Endothelial cell of umbilical vein (primary cell): ENCODE data around the gene RASAL2. TPM values are rescaled to one million over a fixed set of nuclear protein-coding genes. Genes with fewer than 3 reads are reported as not detected.

Source experiments
- BruUV-seq: library from RNA; stranded (reverse); fragments of 400-500 nt; replicated peaks from 2 replicates; lab custom pipeline; 2021; lab: Mats Ljungman, UMichigan
- CTCF ChIA-PET: fragments of 300-600, 350-600 bp; sonication (Branson Sonifier 250); formaldehyde crosslinking; loops from one replicate; lab custom pipeline; 2021; ENCODE audit warnings: antibody characterized with exemption, inconsistent platforms; lab: Charles Lee
- POLR2A ChIA-PET: fragments of 300-600, 350-600 bp; sonication (Branson Sonifier 250); formaldehyde crosslinking; loops from one replicate; lab custom pipeline; 2021; ENCODE audit warnings: antibody characterized with exemption, inconsistent platforms; lab: Charles Lee
- DNase-seq: peaks from one replicate; pipeline ENCODE4 v3.0.0-alpha.2; 2011; ENCODE audit warnings: low read depth, low spot score
- FAIRE-seq: peaks from 2 replicates; lab custom pipeline; 2011; peaks lifted over from hg19 to GRCh38; lab: Jason Lieb, UNC
- H2AFZ ChIP-seq: 2 replicates; pipeline ENCODE4 v1.6.0; 2012; ENCODE audit warnings: low read depth, low read length, control low read depth, inconsistent platforms
- H3K27ac ChIP-seq: 2 replicates; pipeline ENCODE4 v1.5.1; 2011; ENCODE audit warnings: low read depth, mild to moderate bottlenecking, control low read depth, low read length, moderate library complexity; ENCODE audit not compliant: insufficient read depth
- H3K27me3 ChIP-seq, 2 experiments: 2 replicates each; pipeline versions ENCODE4 v1.6.0 to v1.6.1; 2011; ENCODE audit warnings: low read length in 2 of 2, mixed read lengths in 1 of 2; ENCODE audit not compliant: control insufficient read depth in 2 of 2, insufficient read depth in 2 of 2
- H3K36me3 ChIP-seq, 2 experiments: 2 replicates in 1 of 2; 3 replicates in 1 of 2; pipeline ENCODE4 v1.5.1; 2011; ENCODE audit warnings: low read length in 2 of 2, mild to moderate bottlenecking in 1 of 2, moderate library complexity in 1 of 2; ENCODE audit not compliant: control insufficient read depth in 2 of 2, insufficient read depth in 2 of 2; ENCODE audit errors: extremely low read depth in 1 of 2
- H3K4me1 ChIP-seq: 3 replicates; pipeline ENCODE4 v1.5.1; 2011; ENCODE audit warnings: mild to moderate bottlenecking, low read length; ENCODE audit not compliant: control insufficient read depth, insufficient read depth; ENCODE audit errors: extremely low read depth
- H3K4me2 ChIP-seq: 2 replicates; pipeline ENCODE4 v1.6.1; 2011; ENCODE audit warnings: low read length, control low read depth, mixed read lengths; ENCODE audit not compliant: insufficient read depth
- H3K4me3 ChIP-seq, 3 experiments: fragments of 200-600 bp in 1 of 3; sonication (generic), shearing (Covaris generic) in 1 of 3; replicated peaks in 1 of 3; 2 replicates each; pipeline ENCODE4 v1.5.1; 2011 to 2016; ENCODE audit warnings: control low read depth in 3 of 3, low read length in 3 of 3, mild to moderate bottlenecking in 2 of 3, inconsistent platforms in 1 of 3, low read depth in 1 of 3, moderate library complexity in 1 of 3; ENCODE audit not compliant: insufficient read depth in 1 of 3
- H3K79me2 ChIP-seq: 2 replicates; pipeline ENCODE4 v1.6.0; 2012; ENCODE audit warnings: low read length, inconsistent platforms; ENCODE audit not compliant: control insufficient read depth, insufficient read depth
- H3K9ac ChIP-seq: replicated peaks from 2 replicates; pipeline ENCODE3; 2011; ENCODE audit warnings: low read length, control low read depth; ENCODE audit not compliant: insufficient read depth; ENCODE audit errors: extremely low read depth
- H3K9me1 ChIP-seq: replicated peaks from 3 replicates; pipeline ENCODE4 v1.6.0; 2011; ENCODE audit warnings: mild to moderate bottlenecking, low read length; ENCODE audit not compliant: control insufficient read depth, insufficient read depth; ENCODE audit errors: extremely low read depth
- H3K9me3 ChIP-seq: replicated peaks from 2 replicates; pipeline ENCODE4 v1.5.1; 2012; ENCODE audit warnings: low read length, inconsistent platforms; ENCODE audit not compliant: control insufficient read depth, insufficient read depth
- H4K20me1 ChIP-seq: replicated peaks from 2 replicates; pipeline ENCODE3; 2011; ENCODE audit warnings: mild to moderate bottlenecking, low read length; ENCODE audit not compliant: control insufficient read depth, insufficient read depth; ENCODE audit errors: extremely low read depth
- FOS ChIP-seq: IDR thresholded peaks from 2 replicates; pipeline ENCODE4 v1.6.1; 2011; ENCODE audit warnings: mild to moderate bottlenecking, low read length, moderate library complexity, borderline replicate concordance; ENCODE audit not compliant: insufficient read depth
- GATA2 ChIP-seq: IDR thresholded peaks from 2 replicates; pipeline ENCODE4 v1.7.0; 2011; ENCODE audit warnings: low read depth, mild to moderate bottlenecking, moderate library complexity, mixed read lengths, low read length; ENCODE audit not compliant: insufficient read length, insufficient read depth
- JUN ChIP-seq: IDR thresholded peaks from 2 replicates; pipeline ENCODE4 v1.6.1; 2011; ENCODE audit warnings: borderline replicate concordance, low read depth; ENCODE audit not compliant: insufficient read length, insufficient read depth
- POLR2A ChIP-seq: IDR thresholded peaks from 2 replicates; pipeline ENCODE4 v1.6.1; 2012; ENCODE audit warnings: low read depth, mild to moderate bottlenecking, control low read depth, low read length
- POLR2AphosphoS5 ChIP-seq: IDR thresholded peaks from 2 replicates; pipeline ENCODE4 v1.6.1; 2012; ENCODE audit warnings: low read depth, mild to moderate bottlenecking, control low read depth, low read length, moderate library complexity; ENCODE audit not compliant: insufficient read depth
- dilution Hi-C: fragments of 300-500 bp; cut with MboI; formaldehyde crosslinking; loops from one replicate; pipeline ENCODE4 v1.15.0; 2019; ENCODE audit warnings: low sequenced_read_pairs; ENCODE audit not compliant: extremely low pct_ligation_motif_present
- intact Hi-C: fragments of 100-400 bp; cut with micrococcal nuclease; formaldehyde crosslinking; loops from one replicate; pipeline ENCODE4 v1.10.0; 2022
- polyA plus RNA-seq, 4 experiments: library from polyadenylated mRNA; depleted of rRNA in 3 of 4; stranded (reverse) in 3 of 4; unstranded in 1 of 4; fragments of >200 nt; gene quantifications; 2 replicates each; pipeline versions ENCODE4 v1.2.1 to v1.2.3, GENCODE V29; 2011 to 2012; ENCODE audit warnings: missing spikeins in 1 of 4
- total RNA-seq: library from RNA; stranded (reverse); gene quantifications from 2 replicates; pipeline ENCODE4 v1.2.3, GENCODE V29; 2021
- TF ChIP-seq, protein P1 (sequence below): IDR thresholded peaks from 2 replicates; pipeline ENCODE4 v1.6.1; 2011; ENCODE audit not compliant: insufficient read depth, insufficient read length
- TF ChIP-seq, protein P2 (sequence below), 2 donors: IDR thresholded peaks; 1 replicate in 1 of 2; 2 replicates in 1 of 2; pipeline ENCODE4 v1.5.1; 2011; ENCODE audit warnings: low read length in 2 of 2, mild to moderate bottlenecking in 2 of 2, moderate library complexity in 2 of 2, control low read depth in 1 of 2, inconsistent platforms in 1 of 2, low read depth in 1 of 2; ENCODE audit not compliant: insufficient read depth in 1 of 2; ENCODE audit errors: extremely low read depth in 1 of 2

The RASAL2 gene
- total and polyA plus RNA-seq, 2 donors (not counting 3 experiments of a cell fraction or from before 2014, with no cell fraction given): 12.5 to 15.5 TPM

DNA sequence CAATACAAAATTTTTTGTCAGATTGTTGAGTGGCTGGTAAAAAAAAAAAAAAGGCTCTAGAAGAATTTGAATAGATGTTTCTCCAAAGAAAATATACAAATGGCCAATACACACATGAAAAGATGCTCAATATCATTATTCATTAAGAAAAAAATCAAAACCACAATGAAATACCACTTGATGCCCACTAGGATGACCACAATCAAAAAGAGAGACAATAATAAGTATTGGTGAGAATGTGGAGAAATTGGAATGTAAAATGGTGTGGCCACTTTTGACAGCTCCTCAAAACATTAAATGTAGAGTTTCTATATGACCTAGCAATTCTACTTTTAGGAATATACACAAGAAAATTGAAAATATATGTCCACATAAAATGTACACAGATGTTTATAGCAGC lies 302.9 kb downstream of the RASAL2 start:
- ChIA-PET CTCF (interaction anchor here (1.2 kb wide), 1 partner anchor 26 kb away, joined by 5 read pairs; no protein-coding TSS in a partner anchor), POLR2A (no interaction called here)
- DNase-seq: no peak
- H2AFZ ChIP-seq: no peak overlapping the region
- H3K27me3 ChIP-seq: no peaks in the 10 kb centered on the region
- TF ChIP-seq, protein P1, sequence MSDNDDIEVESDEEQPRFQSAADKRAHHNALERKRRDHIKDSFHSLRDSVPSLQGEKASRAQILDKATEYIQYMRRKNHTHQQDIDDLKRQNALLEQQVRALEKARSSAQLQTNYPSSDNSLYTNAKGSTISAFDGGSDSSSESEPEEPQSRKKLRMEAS: no peak
- TF ChIP-seq POLR2A (no peak), GATA2 (no peak), POLR2AphosphoS5 (no peak), FOS (no peak), JUN (no peak)
- TF ChIP-seq, protein P2, sequence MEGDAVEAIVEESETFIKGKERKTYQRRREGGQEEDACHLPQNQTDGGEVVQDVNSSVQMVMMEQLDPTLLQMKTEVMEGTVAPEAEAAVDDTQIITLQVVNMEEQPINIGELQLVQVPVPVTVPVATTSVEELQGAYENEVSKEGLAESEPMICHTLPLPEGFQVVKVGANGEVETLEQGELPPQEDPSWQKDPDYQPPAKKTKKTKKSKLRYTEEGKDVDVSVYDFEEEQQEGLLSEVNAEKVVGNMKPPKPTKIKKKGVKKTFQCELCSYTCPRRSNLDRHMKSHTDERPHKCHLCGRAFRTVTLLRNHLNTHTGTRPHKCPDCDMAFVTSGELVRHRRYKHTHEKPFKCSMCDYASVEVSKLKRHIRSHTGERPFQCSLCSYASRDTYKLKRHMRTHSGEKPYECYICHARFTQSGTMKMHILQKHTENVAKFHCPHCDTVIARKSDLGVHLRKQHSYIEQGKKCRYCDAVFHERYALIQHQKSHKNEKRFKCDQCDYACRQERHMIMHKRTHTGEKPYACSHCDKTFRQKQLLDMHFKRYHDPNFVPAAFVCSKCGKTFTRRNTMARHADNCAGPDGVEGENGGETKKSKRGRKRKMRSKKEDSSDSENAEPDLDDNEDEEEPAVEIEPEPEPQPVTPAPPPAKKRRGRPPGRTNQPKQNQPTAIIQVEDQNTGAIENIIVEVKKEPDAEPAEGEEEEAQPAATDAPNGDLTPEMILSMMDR (IDR thresholded peaks at IDR 0.05; ENCODE audit: extremely low read depth in 1 of 2, insufficient read depth in 1 of 2, low read depth in 1 of 2, low read length in 2 of 2): no peak
- H3K79me2 ChIP-seq: no peaks in the 10 kb centered on the region
- dilution Hi-C loops (no loop called here), intact Hi-C loops (no loop called here)
- no TSS peak for BruUV-seq
- H3K27ac ChIP-seq: no peak overlapping the region
- FAIRE-seq: no peak
- no peaks in the 10 kb centered on the region for H4K20me1 ChIP-seq
- no peaks in the 10 kb centered on the region for H3K9me3 ChIP-seq
- no peaks in the 10 kb centered on the region for H3K36me3 ChIP-seq
- H3K4me2 ChIP-seq: no peak overlapping the region
- no peak overlapping the region for H3K4me3 ChIP-seq
- no peaks in the 10 kb centered on the region for H3K9me1 ChIP-seq
- H3K4me1 ChIP-seq: no peaks in the 10 kb centered on the region
- H3K9ac ChIP-seq: no peak overlapping the region
